Upper lobe of left lung (tissue), 4 donors: Measurements from ENCODE around the gene CFAP97D2.

Source experiments
- EP300 ChIP-seq, 4 donors: sonication (generic); formaldehyde crosslinking; IDR thresholded peaks; one replicate each; pipeline ENCODE4 v1.5.1; 2017; ENCODE audit warnings: antibody characterized with exemption in 4 of 4, control low read depth in 2 of 4
- POLR2A ChIP-seq, 4 donors: fragments of 450-650 bp; IDR thresholded peaks; one replicate each; pipeline ENCODE4 v1.5.1; 2016 to 2017; ENCODE audit warnings: antibody characterized with exemption in 4 of 4, mild to moderate bottlenecking in 2 of 4
- POLR2AphosphoS5 ChIP-seq, 2 donors: sonication (generic); formaldehyde crosslinking; IDR thresholded peaks; one replicate each; pipeline ENCODE4 v1.5.1; 2017; ENCODE audit warnings: antibody characterized with exemption in 2 of 2
- TF ChIP-seq, protein P1 (sequence below), 6 experiments: fragments of 450-650 bp in 4 of 6; fragments of 200-600 bp in 2 of 6; sonication (generic) in 2 of 6; IDR thresholded peaks; one replicate each; pipeline ENCODE4 v1.5.1; 2016 to 2019; ENCODE audit warnings: antibody characterized with exemption in 6 of 6

- TF ChIP-seq, protein P1, sequence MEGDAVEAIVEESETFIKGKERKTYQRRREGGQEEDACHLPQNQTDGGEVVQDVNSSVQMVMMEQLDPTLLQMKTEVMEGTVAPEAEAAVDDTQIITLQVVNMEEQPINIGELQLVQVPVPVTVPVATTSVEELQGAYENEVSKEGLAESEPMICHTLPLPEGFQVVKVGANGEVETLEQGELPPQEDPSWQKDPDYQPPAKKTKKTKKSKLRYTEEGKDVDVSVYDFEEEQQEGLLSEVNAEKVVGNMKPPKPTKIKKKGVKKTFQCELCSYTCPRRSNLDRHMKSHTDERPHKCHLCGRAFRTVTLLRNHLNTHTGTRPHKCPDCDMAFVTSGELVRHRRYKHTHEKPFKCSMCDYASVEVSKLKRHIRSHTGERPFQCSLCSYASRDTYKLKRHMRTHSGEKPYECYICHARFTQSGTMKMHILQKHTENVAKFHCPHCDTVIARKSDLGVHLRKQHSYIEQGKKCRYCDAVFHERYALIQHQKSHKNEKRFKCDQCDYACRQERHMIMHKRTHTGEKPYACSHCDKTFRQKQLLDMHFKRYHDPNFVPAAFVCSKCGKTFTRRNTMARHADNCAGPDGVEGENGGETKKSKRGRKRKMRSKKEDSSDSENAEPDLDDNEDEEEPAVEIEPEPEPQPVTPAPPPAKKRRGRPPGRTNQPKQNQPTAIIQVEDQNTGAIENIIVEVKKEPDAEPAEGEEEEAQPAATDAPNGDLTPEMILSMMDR (IDR thresholded peaks at IDR 0.05): no peak
- no peak for TF ChIP-seq POLR2A (IDR thresholded peaks at IDR 0.05)
- TF ChIP-seq POLR2AphosphoS5 (IDR thresholded peaks at IDR 0.05): no peak
- TF ChIP-seq EP300 (IDR thresholded peaks at IDR 0.05): no peak
These were observed 51.1 kb downstream of the CFAP97D2 start for GRCh38 chr13:114230117-114230516.
